ENCODE results near the gene MAB21L4.

DNA sequence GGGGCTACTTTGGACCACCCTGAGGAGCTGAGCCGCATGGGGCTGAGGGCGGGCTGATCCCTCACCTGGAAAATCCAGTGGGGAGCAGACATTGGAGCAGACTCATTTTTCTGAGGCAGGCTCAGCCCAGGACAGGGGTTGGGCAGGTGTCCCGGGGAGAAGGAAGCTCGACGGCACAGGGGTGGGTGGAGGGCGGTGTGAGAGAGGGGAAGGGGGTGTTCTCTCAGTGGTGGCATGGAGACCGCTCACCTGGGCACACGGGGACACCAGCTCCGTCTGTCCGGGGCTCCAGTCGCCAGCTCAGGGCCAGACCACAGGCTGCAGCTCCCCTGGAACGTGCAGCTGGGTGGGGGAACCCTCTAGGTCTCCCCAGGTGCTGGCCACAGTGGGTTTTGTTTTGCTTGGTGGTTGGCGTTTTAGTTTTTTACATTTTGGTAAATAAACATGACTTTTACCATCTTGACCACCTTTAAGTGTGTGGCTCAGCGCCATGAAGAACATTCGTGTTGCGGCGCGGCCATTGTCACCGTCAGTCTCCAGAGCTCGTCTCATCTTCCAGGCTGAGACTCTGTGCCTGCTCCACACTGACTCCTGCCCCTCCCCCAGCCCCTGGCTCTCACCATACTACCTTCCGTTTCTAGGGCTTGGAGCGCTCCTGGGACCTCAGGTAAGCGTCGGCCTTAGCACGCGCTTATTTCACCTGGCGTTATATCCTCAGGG, 4.3 kb upstream of the MAB21L4 start:
- TF ChIP-seq, protein P1, sequence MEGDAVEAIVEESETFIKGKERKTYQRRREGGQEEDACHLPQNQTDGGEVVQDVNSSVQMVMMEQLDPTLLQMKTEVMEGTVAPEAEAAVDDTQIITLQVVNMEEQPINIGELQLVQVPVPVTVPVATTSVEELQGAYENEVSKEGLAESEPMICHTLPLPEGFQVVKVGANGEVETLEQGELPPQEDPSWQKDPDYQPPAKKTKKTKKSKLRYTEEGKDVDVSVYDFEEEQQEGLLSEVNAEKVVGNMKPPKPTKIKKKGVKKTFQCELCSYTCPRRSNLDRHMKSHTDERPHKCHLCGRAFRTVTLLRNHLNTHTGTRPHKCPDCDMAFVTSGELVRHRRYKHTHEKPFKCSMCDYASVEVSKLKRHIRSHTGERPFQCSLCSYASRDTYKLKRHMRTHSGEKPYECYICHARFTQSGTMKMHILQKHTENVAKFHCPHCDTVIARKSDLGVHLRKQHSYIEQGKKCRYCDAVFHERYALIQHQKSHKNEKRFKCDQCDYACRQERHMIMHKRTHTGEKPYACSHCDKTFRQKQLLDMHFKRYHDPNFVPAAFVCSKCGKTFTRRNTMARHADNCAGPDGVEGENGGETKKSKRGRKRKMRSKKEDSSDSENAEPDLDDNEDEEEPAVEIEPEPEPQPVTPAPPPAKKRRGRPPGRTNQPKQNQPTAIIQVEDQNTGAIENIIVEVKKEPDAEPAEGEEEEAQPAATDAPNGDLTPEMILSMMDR (IDR thresholded peaks at IDR 0.05; ENCODE audit: low read depth, low read length), result no peak
- TF ChIP-seq POLR2A (IDR thresholded peaks at IDR 0.05; ENCODE audit: extremely low read depth, insufficient read length) (no peak), MYC (IDR thresholded peaks at IDR 0.05; ENCODE audit: low read depth, low read length) (no peak)
- TF ChIP-seq, protein P2, sequence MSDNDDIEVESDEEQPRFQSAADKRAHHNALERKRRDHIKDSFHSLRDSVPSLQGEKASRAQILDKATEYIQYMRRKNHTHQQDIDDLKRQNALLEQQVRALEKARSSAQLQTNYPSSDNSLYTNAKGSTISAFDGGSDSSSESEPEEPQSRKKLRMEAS (IDR thresholded peaks at IDR 0.05; ENCODE audit: low read depth, low read length), result no peak
